Activated B cell treated with CpG ODN at 0.5 μM for 24 hours (primary cell): ENCODE data around the gene IRGC. TPM values are rescaled to one million over a fixed set of nuclear protein-coding genes. Genes with fewer than 3 reads are reported as not detected.

ENCODE experiments used
- ATAC-seq: fragments of 200-7000 bp; cut with Tn5 transposase; one replicate; pipeline ENCODE4 v1.10.0; 2021; ENCODE audit warnings: low read depth, mild to moderate bottlenecking, moderate library complexity
- CTCF ChIA-PET: fragments of 350-600 bp; sonication (Branson Sonifier 250); formaldehyde crosslinking; loops from one replicate; lab custom pipeline; 2021; ENCODE audit warnings: antibody characterized with exemption; lab: Charles Lee
- POLR2A ChIA-PET: fragments of 350-600 bp; sonication (Branson Sonifier 250); formaldehyde crosslinking; loops from one replicate; lab custom pipeline; 2021; ENCODE audit warnings: antibody characterized with exemption; lab: Charles Lee
- DNase-seq: peaks from one replicate; pipeline ENCODE4 v3.0.0; 2022
- H3K27ac Mint-ChIP-seq: one replicate; pipeline ENCODE4 v1.8.0; 2020; ENCODE audit warnings: mixed read lengths
- H3K27me3 Mint-ChIP-seq: one replicate; pipeline ENCODE4 v1.8.0; 2021; ENCODE audit warnings: mixed read lengths
- H3K36me3 Mint-ChIP-seq: one replicate; pipeline ENCODE4 v1.8.0; 2021; ENCODE audit warnings: low read depth, mixed read lengths
- H3K4me1 Mint-ChIP-seq: one replicate; pipeline ENCODE4 v1.8.0; 2021; ENCODE audit warnings: mixed read lengths
- H3K4me3 Mint-ChIP-seq: one replicate; pipeline ENCODE4 v1.8.0; 2020; ENCODE audit warnings: mild to moderate bottlenecking, mixed read lengths
- H3K9me3 Mint-ChIP-seq: one replicate; pipeline ENCODE4 v1.8.0; 2020; ENCODE audit warnings: mixed read lengths
- CTCF ChIP-seq: fragments of 200-600 bp; IDR thresholded peaks from one replicate; pipeline ENCODE4 v1.8.0; 2022; ENCODE audit warnings: antibody characterized with exemption, mild to moderate bottlenecking
- intact Hi-C: fragments of 100-400 bp; cut with micrococcal nuclease; formaldehyde crosslinking; loops from one replicate; pipeline ENCODE4 v1.15.1; 2024
- total RNA-seq: library from RNA; stranded (reverse); gene quantifications from 2 replicates; pipeline ENCODE4 v1.2.3, GENCODE V29; 2022

The IRGC gene
- total RNA-seq, 1 donor from 2014 or later: not detected

DNA sequence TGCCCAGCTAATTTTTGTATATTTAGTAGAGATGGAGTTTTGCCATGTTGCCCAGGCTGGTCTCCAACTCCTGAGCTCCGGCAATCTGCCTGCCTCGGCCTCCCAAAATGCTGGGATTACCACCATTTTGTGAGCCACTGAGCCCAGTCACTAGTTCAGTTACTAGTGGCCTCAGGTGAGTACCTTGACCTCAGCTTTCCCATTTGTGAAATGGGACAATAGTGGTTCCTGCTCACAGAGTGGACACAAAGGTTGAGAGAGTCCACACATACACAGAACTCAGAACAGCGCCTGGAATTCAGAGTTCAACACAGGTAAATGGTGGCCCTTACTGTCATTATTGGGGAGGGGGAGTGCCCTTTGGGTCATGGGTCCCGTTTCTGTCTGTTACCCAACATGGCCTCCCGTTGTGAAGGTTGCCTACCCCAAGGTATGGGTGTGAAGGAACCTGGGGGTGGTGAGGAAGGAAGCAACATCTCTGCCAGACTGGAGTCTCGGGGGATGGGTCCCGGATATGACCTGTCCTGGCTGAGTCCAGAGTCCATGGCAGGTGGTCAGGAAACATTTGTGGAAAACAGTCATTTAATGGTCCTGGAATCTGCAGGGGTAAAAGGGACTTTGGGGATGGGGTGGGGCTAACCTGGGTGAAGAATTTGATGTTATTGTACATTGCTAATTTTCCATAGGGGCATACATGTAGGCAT, 11.7 kb upstream of the IRGC start:
- Mint-ChIP-seq H3K36me3 (no peaks in the 10 kb centered on the region), H3K27me3 (peaks cover 4% of the 10 kb centered on the region), H3K9me3 (peaks cover 4% of the 10 kb centered on the region), H3K27ac (no peak overlapping the region), H3K4me3 (no peak overlapping the region), H3K4me1 (peaks cover 26% of the 10 kb centered on the region)
- ChIA-PET CTCF (no interaction called here), POLR2A (interaction anchor here (0.5 kb wide), 1 partner anchor 18 kb away, joined by 3 read pairs; no protein-coding TSS in a partner anchor)
- no peak for DNase-seq
- ATAC-seq: no peak
- no peak for TF ChIP-seq CTCF
- intact Hi-C loops: no loop called here

- peaks cover 14% of the 10 kb centered on the region for H3K4me1 Mint-ChIP-seq
- CTCF ChIA-PET: no interaction called here
- H3K9me3 Mint-ChIP-seq: peaks cover 4% of the 10 kb centered on the region
- POLR2A ChIA-PET: interaction anchor here (0.6 kb wide), 1 partner anchor 20 kb away, joined by 7 read pairs; no protein-coding TSS in a partner anchor
- no peak overlapping the region for H3K4me3 Mint-ChIP-seq
- no peak for ATAC-seq
- no peaks in the 10 kb centered on the region for H3K36me3 Mint-ChIP-seq
- no peak overlapping the region for H3K27ac Mint-ChIP-seq
- no peak for DNase-seq
- no peak for TF ChIP-seq CTCF
- H3K27me3 Mint-ChIP-seq: peaks cover 3% of the 10 kb centered on the region
- intact Hi-C loops: no loop called here
Measured at GRCh38 chr19:43705729-43706128, 10.1 kb upstream of the IRGC start.

- peaks cover 2% of the 10 kb centered on the region for H3K4me1 Mint-ChIP-seq
- intact Hi-C loops: no loop called here
Measured at GRCh38 chr19:43707158-43707712, 8.6 kb upstream of the IRGC start.

DNA sequence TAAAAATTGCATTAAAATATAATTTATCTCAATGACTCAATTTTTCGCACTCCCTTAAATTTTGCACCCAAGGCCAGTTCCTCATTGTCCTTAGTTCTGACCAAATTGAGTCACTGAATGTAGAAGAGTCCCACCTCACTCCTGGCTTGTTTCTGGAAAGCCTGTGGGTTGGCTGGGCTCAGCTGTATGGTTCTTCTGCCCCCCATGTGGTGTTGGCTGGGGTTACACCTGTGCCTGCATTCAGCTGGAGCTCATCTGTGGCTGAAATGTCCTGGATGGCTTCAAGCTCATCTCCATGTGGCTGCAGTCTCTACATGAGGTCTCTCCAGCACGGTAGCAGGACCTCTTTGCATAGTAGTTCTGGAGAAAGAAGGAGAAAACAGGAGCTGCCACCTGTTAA, 7.2 kb upstream of the IRGC start:
- no peak for DNase-seq
- Mint-ChIP-seq H3K9me3 (peaks cover 3% of the 10 kb centered on the region), H3K27me3 (peaks cover 12% of the 10 kb centered on the region), H3K4me3 (no peak overlapping the region), H3K4me1 (no peaks in the 10 kb centered on the region), H3K36me3 (no peaks in the 10 kb centered on the region), H3K27ac (no peak overlapping the region)
- POLR2A ChIA-PET: no interaction called here
- intact Hi-C loops: no loop called here
- no peak for ATAC-seq
- CTCF ChIA-PET: no interaction called here
- no peak for TF ChIP-seq CTCF

More at GRCh38 chr19:43707158-43707712, 8.6 kb upstream of the IRGC start:
- POLR2A ChIA-PET: no interaction called here
- ATAC-seq (no peak), DNase-seq (no peak)
- Mint-ChIP-seq H3K36me3 (no peaks in the 10 kb centered on the region), H3K9me3 (peaks cover 3% of the 10 kb centered on the region), H3K4me3 (no peak overlapping the region), H3K27me3 (peaks cover 9% of the 10 kb centered on the region), H3K27ac (no peak overlapping the region)
- CTCF ChIA-PET: no interaction called here
- no peak for TF ChIP-seq CTCF

- POLR2A ChIA-PET: no interaction called here
- Mint-ChIP-seq H3K36me3 (no peaks in the 10 kb centered on the region), H3K27ac (no peak overlapping the region), H3K9me3 (peaks cover 3% of the 10 kb centered on the region), H3K27me3 (peaks cover 15% of the 10 kb centered on the region), H3K4me1 (no peaks in the 10 kb centered on the region), H3K4me3 (no peak overlapping the region)
- DNase-seq: no peak
- intact Hi-C loops: no loop called here
- CTCF ChIA-PET: no interaction called here
- no peak for TF ChIP-seq CTCF
- ATAC-seq: no peak
Measured at GRCh38 chr19:43711751-43712355, 4.0 kb upstream of the IRGC start.
